Body of pancreas (tissue), 4 donors: Measurements from ENCODE around the gene SPATA31D4. TPM values are rescaled to one million over a fixed set of nuclear protein-coding genes. Genes with fewer than 3 reads are reported as not detected.
"Not testable (repeated sequence)": the region's sequence is repeated elsewhere in the genome, so short reads cannot be mapped to it uniquely, and the experiment has no call there.

ENCODE experiments used
- ATAC-seq: fragments of 150-250 bp; one replicate; pipeline ENCODE4 v1.9.1; 2016
- DNase-seq, 4 donors: peaks; one replicate each; pipeline ENCODE4 v3.0.0-alpha.2; 2019
- H3K27ac ChIP-seq, 4 donors: fragments of 200-600 bp; sonication (generic); 1 replicate in 3 of 4; 2 replicates in 1 of 4; pipeline versions ENCODE4 v1.5.1 to v1.6.1; 2016 to 2019; ENCODE audit warnings: mild to moderate bottlenecking in 1 of 4, mixed read lengths in 1 of 4, moderate library complexity in 1 of 4
- H3K27me3 ChIP-seq, 2 donors: fragments of 200-600 bp; sonication (generic); one replicate each; pipeline ENCODE4 v1.6.0; 2016; ENCODE audit warnings: mild to moderate bottlenecking in 1 of 2
- H3K36me3 ChIP-seq, 2 donors: fragments of 200-600 bp; sonication (generic); replicated peaks in 1 of 2; 2 replicates each; pipeline ENCODE4 v1.5.1; 2016; ENCODE audit warnings: low read depth in 2 of 2; ENCODE audit not compliant: insufficient read depth in 1 of 2
- H3K4me1 ChIP-seq: fragments of 200-600 bp; sonication (generic); one replicate; pipeline ENCODE4 v1.6.0; 2016
- H3K4me3 ChIP-seq, 2 donors: fragments of 200-600 bp; sonication (generic); 1 replicate in 1 of 2; 2 replicates in 1 of 2; pipeline ENCODE4 v1.5.1; 2016 to 2019
- H3K9me3 ChIP-seq, 3 donors: fragments of 200-600 bp; sonication (generic); 1 replicate in 2 of 3; 2 replicates in 1 of 3; pipeline ENCODE4 v1.5.1; 2016
- POLR2A ChIP-seq, 3 donors: fragments of 450-650 bp; IDR thresholded peaks; one replicate each; pipeline ENCODE4 v1.6.1; 2016; ENCODE audit warnings: antibody characterized with exemption in 3 of 3, mild to moderate bottlenecking in 2 of 3
- WGBS, 2 donors: methylation state at CpG; one replicate each; pipeline ENCODE4 v1.1.5; 2017; 5-methylcytosine and 5-hydroxymethylcytosine counted together
- intact Hi-C: fragments of 100-400 bp; cut with DNase I; formaldehyde crosslinking; loops from one replicate; pipeline ENCODE4 v1.15.1; 2023
- total RNA-seq, 2 donors: library from RNA; depleted of rRNA; stranded (reverse); fragments of >200 nt; gene quantifications; one replicate each; pipeline ENCODE4 v1.1.0, GENCODE V29; 2016
- TF ChIP-seq, protein P1 (sequence below), 7 experiments: fragments of 450-650 bp in 4 of 7; fragments of 200-600 bp in 3 of 7; sonication (generic) in 3 of 7; IDR thresholded peaks; one replicate each; pipeline ENCODE4 v1.5.1; 2016 to 2019; ENCODE audit warnings: antibody characterized with exemption in 7 of 7

Gene SPATA31D4
- total RNA-seq = not detected

DNA sequence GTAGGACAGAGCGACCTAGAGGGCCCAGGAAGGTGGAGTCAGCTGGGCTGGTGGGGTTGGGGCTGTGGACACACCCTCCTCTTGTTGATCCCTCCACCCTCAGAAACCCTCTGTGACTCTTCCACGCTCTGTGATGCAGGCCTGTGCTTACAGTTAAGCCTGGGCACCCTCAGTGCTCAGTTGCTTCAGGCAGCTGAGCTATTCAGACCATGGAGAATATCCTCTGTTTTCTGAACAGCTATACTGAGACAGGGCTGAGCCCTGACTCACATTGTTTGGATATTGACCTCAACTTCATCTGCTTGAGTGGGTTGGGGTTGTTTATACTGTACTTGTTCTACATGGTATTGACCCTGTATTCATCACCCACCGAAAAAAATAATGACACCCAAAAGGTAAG is at the start of gene SPATA31D4:
SPATA31D4 (plus strand) TSS at position 124 of the 400 bp plus-strand sequence; CDS start at position 210, 86 bp downstream.
- H3K36me3 ChIP-seq, H3K27ac ChIP-seq, H3K4me1 ChIP-seq, ATAC-seq, H3K4me3 ChIP-seq, H3K9me3 ChIP-seq, intact Hi-C loops, DNase-seq, H3K27me3 ChIP-seq: not testable (repeated sequence)
- WGBS, 2 donors = no CpG with 5 or more reads among the region's 3 CpGs

DNA sequence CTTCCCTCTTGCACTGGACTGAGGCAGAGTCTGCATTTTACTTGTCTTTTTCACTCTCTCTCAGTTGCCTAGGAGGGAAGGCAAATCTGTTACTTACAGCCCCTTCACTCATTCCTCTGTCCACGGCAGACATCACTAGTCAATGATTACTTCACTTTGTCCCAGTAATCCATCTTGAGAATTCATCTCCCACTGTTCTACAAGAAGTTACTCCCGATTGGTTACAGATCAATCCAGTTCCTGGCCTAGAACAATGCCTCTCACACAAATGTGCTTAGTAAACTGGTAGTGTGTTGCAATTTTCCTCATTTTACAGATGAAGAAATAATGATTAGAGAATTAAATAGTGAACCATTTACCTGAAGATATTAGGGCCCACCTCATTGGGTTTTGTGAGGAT is 49.7 kb upstream of the SPATA31D4 start:
- intact Hi-C loops = no loop called here
- H3K4me1 ChIP-seq = peaks cover 14% of the 10 kb centered on the region
- no peak for TF ChIP-seq POLR2A (IDR thresholded peaks at IDR 0.05)
- TF ChIP-seq, protein P1, sequence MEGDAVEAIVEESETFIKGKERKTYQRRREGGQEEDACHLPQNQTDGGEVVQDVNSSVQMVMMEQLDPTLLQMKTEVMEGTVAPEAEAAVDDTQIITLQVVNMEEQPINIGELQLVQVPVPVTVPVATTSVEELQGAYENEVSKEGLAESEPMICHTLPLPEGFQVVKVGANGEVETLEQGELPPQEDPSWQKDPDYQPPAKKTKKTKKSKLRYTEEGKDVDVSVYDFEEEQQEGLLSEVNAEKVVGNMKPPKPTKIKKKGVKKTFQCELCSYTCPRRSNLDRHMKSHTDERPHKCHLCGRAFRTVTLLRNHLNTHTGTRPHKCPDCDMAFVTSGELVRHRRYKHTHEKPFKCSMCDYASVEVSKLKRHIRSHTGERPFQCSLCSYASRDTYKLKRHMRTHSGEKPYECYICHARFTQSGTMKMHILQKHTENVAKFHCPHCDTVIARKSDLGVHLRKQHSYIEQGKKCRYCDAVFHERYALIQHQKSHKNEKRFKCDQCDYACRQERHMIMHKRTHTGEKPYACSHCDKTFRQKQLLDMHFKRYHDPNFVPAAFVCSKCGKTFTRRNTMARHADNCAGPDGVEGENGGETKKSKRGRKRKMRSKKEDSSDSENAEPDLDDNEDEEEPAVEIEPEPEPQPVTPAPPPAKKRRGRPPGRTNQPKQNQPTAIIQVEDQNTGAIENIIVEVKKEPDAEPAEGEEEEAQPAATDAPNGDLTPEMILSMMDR (IDR thresholded peaks at IDR 0.05) = no peak
- H3K9me3 ChIP-seq = no peaks in the 10 kb centered on the region
- no peak overlapping the region for H3K4me3 ChIP-seq
- no peak overlapping the region for H3K27ac ChIP-seq
- no peaks in the 10 kb centered on the region for H3K36me3 ChIP-seq
- ATAC-seq (no peak), DNase-seq (no peak)
- H3K27me3 ChIP-seq = no peaks in the 10 kb centered on the region
- WGBS, 2 donors = 35 to 38% methylated on average over 2 of the region's 2 CpGs

DNA sequence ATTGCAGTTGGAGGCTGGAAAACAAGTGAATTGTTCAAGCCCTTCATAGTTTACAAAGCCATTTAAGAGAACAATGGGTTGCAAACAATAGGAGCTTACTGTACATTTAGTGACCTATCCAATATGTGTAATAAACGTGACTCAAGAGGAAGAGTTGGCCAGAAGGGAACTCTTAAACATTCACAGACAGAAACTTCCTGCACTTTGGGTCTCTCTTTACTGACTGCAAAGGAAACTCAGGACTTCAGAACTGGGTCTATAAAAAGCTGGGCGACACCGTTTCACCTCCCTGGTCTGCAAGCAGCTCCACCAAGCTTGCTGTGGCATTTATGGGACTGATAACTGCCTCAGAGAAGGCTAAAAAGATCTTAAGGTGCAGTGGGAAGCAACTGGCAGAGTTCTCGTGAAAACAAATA is 48.7 kb upstream of the SPATA31D4 start:
- no peaks in the 10 kb centered on the region for H3K9me3 ChIP-seq
- no peak overlapping the region for H3K27ac ChIP-seq
- no peak overlapping the region for H3K4me3 ChIP-seq
- intact Hi-C loops = no loop called here
- no peaks in the 10 kb centered on the region for H3K27me3 ChIP-seq
- TF ChIP-seq POLR2A (IDR thresholded peaks at IDR 0.05) = no peak
- TF ChIP-seq, protein P1 (IDR thresholded peaks at IDR 0.05) = no peak
- WGBS, 2 donors = 18 to 37% methylated on average over 4 of the region's 4 CpGs
- ATAC-seq (no peak), DNase-seq (no peak)
- peaks cover 14% of the 10 kb centered on the region for H3K4me1 ChIP-seq
- no peaks in the 10 kb centered on the region for H3K36me3 ChIP-seq

DNA sequence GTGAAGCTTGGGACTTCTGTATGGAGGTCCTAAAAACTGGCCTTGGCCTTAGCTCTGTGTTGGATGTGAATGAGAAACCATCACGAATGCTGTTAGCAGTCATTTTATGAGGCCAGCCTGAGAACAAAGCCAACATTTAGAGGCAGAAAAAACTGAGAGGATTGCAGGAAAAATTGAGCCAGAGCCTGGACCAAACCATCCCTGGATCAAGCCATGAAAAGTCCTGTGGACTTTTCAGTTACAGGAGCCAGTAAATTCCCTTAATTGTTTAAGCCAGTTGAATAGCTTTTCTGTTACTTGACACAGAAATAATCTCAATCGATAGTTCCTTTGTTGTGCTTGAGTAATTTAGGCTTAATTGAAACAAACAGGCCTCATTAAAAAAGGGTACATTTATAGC is 42.6 kb upstream of the SPATA31D4 start:
- no peak for ATAC-seq
- 36 to 48% methylated on average over 2 of the region's 2 CpGs for WGBS, 2 donors
- Histone ChIP-seq H3K27me3 (no peaks in the 10 kb centered on the region), H3K4me3 (no peak overlapping the region), H3K27ac (no peak overlapping the region), H3K4me1 (no peaks in the 10 kb centered on the region), H3K36me3 (no peaks in the 10 kb centered on the region), H3K9me3 (no peaks in the 10 kb centered on the region)
- DNase-seq = no peak
- intact Hi-C loops = no loop called here
- TF ChIP-seq, protein P1 (IDR thresholded peaks at IDR 0.05) = no peak
- no peak for TF ChIP-seq POLR2A (IDR thresholded peaks at IDR 0.05)

DNA sequence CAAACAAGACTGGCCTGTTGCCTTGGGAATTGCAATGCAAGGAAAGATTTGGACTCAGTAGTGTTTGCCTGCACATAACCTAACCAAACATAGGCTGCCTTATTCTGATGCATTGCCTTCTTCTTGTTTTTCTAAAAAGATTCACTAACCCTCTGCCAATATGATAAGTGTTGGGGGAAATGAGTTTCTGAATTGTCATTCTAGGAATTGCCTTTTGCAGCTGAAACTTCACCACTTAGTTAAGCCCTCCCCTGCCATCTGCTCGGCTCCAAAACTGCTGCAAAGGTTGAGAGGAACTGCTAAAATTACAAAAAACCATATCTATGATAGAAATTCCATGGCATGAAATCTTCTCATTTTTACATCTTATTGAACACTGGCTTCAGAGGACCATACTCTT is 41.6 kb upstream of the SPATA31D4 start:
- intact Hi-C loops = no loop called here
- Histone ChIP-seq H3K27me3 (no peaks in the 10 kb centered on the region), H3K36me3 (no peaks in the 10 kb centered on the region), H3K9me3 (no peaks in the 10 kb centered on the region), H3K27ac (no peak overlapping the region), H3K4me1 (no peaks in the 10 kb centered on the region), H3K4me3 (no peak overlapping the region)
- 69 to 80% methylated on average over 1 of the region's 1 CpG for WGBS, 2 donors
- TF ChIP-seq POLR2A (IDR thresholded peaks at IDR 0.05) = no peak
- TF ChIP-seq, protein P1 (IDR thresholded peaks at IDR 0.05) = no peak
- ATAC-seq (no peak), DNase-seq (no peak)
